GM12875 (cell line): Measurements from ENCODE around the gene LMCD1.

Experiments
- H3K4me3 ChIP-seq: one replicate; pipeline ENCODE4 v1.5.1; 2011; ENCODE audit warnings: low read depth, low read length, control low read depth
- TF ChIP-seq, protein P1 (sequence below): IDR thresholded peaks from 2 replicates; pipeline ENCODE4 v1.5.1; 2011; ENCODE audit warnings: low read depth, mild to moderate bottlenecking, control low read depth, inconsistent platforms, low read length, moderate library complexity, borderline replicate concordance; ENCODE audit not compliant: insufficient read depth

The LMCD1 gene

DNA sequence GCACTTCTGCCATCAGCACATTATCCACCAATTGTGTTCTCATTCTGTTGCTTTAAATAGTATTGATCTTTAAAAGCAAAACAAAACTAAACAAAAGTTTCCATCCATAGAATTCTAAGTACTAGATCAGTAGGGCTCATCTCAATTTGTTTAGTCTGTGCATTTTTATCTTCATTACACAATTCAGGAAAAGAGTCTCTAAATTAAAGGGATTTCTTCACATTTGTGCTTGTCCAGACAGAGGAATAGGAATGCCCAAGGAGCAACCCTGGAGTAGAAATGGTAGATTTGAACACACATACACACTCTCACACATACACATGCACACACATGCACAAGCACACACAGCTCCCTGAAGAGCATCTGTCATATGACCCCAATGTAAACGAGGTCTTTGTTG lies 21.4 kb downstream of the LMCD1 start:
- TF ChIP-seq, protein P1, sequence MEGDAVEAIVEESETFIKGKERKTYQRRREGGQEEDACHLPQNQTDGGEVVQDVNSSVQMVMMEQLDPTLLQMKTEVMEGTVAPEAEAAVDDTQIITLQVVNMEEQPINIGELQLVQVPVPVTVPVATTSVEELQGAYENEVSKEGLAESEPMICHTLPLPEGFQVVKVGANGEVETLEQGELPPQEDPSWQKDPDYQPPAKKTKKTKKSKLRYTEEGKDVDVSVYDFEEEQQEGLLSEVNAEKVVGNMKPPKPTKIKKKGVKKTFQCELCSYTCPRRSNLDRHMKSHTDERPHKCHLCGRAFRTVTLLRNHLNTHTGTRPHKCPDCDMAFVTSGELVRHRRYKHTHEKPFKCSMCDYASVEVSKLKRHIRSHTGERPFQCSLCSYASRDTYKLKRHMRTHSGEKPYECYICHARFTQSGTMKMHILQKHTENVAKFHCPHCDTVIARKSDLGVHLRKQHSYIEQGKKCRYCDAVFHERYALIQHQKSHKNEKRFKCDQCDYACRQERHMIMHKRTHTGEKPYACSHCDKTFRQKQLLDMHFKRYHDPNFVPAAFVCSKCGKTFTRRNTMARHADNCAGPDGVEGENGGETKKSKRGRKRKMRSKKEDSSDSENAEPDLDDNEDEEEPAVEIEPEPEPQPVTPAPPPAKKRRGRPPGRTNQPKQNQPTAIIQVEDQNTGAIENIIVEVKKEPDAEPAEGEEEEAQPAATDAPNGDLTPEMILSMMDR = no peak
- H3K4me3 ChIP-seq = no peak overlapping the region

DNA sequence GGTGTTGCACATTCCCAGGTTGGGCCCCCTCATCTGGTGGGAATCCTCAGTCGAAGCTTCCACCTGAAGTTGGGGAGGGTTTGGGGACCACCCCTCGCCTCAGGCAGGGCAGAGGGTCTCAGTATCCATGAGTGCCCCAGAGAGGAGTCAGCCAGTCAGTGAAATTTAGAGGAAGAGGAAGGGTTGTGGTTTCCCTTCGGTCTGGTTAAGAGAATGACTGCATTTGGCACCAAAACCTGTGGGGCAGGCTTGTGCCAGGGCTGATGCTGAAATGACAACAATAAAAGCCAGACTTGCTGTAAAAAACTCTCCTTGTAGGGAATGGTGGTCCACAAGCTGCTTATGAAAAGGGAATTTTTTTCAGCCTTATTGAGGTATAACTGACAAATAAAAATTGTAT lies 22.6 kb downstream of the LMCD1 start:
- no peak overlapping the region for H3K4me3 ChIP-seq
- TF ChIP-seq, protein P1 = no peak

DNA sequence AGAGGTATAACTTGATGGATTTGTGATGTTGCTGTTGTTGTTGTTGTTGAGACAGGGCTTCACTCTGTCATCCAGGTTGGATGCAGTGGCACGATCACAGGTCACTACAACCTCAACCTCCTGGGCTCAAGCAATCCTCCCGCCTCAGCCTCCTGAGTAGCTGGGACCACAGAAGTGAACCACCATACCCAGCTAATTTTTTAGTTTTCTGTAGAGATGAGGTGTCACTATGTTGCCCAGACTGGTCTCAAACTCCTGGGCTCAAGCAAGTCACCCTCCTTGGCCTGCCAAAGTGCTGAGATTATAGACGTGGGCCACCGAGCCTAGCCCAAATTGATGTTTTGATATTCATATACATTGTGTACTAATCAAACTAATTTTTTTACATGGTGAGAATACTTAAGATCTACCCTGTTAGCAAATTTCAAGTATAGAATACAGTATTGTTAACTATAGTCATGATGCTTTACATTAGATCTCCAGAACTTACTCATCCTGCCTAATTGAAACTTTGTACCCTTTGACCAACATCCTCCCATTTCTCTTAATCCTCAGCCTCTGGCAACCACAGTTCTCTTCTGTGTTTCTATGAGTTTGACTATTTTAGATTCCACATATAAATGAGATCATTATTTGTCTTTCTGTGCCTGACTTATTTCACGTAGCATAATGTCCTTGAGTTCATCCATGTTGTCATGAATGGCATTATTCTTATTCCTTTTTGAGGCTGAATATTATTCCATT lies 23.2 kb downstream of the LMCD1 start:
- TF ChIP-seq, protein P1 = no peak
- no peak overlapping the region for H3K4me3 ChIP-seq

DNA sequence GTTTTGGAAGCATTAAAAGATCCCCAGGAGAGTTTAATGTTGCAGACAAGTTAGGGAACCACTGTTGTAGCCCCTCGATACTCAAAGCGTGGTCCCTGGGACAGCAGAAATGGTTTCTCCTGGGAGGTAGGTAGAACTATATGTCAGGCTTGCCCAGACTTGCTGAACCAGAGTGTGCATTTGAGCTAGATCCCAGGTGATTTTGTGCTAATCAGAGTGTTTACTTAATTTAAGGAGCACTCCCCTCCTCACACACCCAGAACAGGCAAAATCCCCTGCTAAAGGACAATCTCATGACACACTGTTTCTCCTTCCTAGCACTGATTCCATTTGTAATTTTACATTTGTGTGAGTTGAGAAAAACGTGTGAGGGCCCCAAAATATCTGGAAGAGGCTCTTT lies 24.3 kb downstream of the LMCD1 start:
- TF ChIP-seq, protein P1 = no peak

DNA sequence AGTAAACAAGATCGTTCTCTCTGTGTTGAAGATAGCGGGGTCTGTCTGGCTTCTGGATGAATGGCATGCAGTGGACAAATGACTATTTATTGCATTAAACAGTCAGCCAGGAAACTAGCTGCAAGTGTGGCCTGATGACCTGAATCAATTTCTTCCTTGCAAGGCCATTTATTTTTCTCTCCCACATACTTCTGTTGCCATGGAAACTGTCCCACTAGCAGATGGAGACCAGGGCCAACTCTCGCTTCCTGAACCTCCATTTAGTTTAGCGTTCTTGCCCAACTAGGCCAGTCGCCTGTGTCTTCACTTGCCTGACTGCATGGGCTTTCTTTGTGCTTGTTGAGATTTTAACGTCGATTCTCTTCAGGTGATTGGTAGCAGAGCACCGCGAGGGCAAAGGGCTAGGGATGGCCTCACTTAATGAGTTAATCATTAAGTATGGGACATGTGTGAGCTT lies 27.6 kb downstream of the LMCD1 start:
- TF ChIP-seq, protein P1 = no peak
- H3K4me3 ChIP-seq = no peak overlapping the region

More for the DNA sequence above, 24.3 kb downstream of the LMCD1 start:
- H3K4me3 ChIP-seq = no peak overlapping the region

DNA sequence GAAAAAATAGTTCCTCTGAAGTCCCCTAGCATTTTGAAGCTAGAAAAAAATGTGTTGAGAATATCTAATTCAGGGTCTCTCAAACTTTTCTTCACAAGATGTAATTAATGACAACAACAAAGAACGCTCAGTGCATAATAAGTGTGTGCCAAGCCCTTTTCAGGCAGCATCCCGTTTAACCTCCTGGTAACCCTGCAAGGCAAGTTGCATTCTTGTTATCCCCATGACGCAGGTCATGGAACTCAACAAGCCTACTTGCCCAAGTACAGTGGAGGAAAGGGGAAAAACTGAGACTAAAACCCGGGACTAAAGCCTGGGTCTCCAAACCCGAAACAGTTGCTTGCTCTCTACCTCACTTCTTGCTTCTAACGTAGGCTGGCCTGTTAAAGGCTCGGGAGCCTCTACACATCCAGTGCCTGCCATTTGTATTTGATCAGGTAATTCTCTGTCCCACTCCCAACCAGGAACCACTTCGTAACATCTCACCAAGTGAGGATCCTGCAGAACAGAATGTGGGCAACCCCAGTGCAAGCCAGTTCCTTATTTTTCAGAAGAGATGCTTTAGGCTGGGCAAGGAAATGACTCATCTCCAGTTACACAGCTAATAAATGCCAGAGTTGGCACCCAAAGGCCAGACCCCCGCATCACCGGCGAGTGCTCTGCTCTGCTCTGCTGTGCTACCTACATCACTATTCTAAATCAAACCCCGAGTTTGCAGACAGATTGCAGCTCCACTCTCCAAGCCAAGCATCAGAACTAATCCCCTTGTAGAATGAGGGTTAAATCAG lies 28.3 kb downstream of the LMCD1 start:
- H3K4me3 ChIP-seq = no peak overlapping the region
- TF ChIP-seq, protein P1 = no peak
